Mesendoderm (in vitro differentiated cells): ENCODE data around the gene CELF5.
"Not testable (repeated sequence)": the region's sequence is repeated elsewhere in the genome, so short reads cannot be mapped to it uniquely, and the experiment has no call there.

Source experiments
- DNase-seq: peaks from one replicate; pipeline ENCODE4 v3.0.0; 2013
- H2AK5ac ChIP-seq: 2 replicates; pipeline ENCODE4 v1.6.1; 2013; ENCODE audit warnings: low read length, inconsistent platforms
- H2BK120ac ChIP-seq: 2 replicates; pipeline ENCODE4 v1.6.1; 2013; ENCODE audit warnings: low read depth, mild to moderate bottlenecking, low read length, moderate library complexity, mixed read lengths
- H2BK15ac ChIP-seq: replicated peaks from 2 replicates; pipeline ENCODE4 v1.6.1; 2013; ENCODE audit warnings: low read depth, mild to moderate bottlenecking, moderate library complexity
- H2BK5ac ChIP-seq: 2 replicates; pipeline ENCODE4 v1.6.1; 2013; ENCODE audit warnings: low read length, inconsistent platforms
- H3K18ac ChIP-seq: 2 replicates; pipeline ENCODE4 v1.6.1; 2013; ENCODE audit warnings: mild to moderate bottlenecking, low read length, mixed read lengths
- H3K23ac ChIP-seq: one replicate; pipeline ENCODE4 v1.6.1; 2013; ENCODE audit warnings: low read length
- H3K27ac ChIP-seq: 2 replicates; pipeline ENCODE4 v1.5.1; 2013; ENCODE audit warnings: low read depth, mild to moderate bottlenecking, inconsistent platforms, low read length, moderate library complexity
- H3K27me3 ChIP-seq: 2 replicates; pipeline ENCODE4 v1.6.1; 2013; ENCODE audit warnings: low read length, control low read depth, mild to moderate bottlenecking, inconsistent platforms; ENCODE audit not compliant: insufficient read depth, poor library complexity
- H3K36me3 ChIP-seq: 2 replicates; pipeline ENCODE4 v1.6.1; 2013; ENCODE audit warnings: low read length, inconsistent platforms; ENCODE audit not compliant: control insufficient read depth, insufficient read depth
- H3K4ac ChIP-seq: one replicate; pipeline ENCODE4 v1.6.1; 2013; ENCODE audit warnings: low read depth, mild to moderate bottlenecking, low read length, moderate library complexity
- H3K4me1 ChIP-seq: 2 replicates; pipeline ENCODE4 v1.6.1; 2013; ENCODE audit warnings: low read depth, low read length, inconsistent platforms; ENCODE audit not compliant: control insufficient read depth
- H3K4me2 ChIP-seq: 2 replicates; pipeline ENCODE4 v1.6.1; 2013; ENCODE audit warnings: low read length
- H3K4me3 ChIP-seq: 2 replicates; pipeline ENCODE4 v1.5.1; 2013; ENCODE audit warnings: mild to moderate bottlenecking, low read length
- H3K56ac ChIP-seq: one replicate; pipeline ENCODE4 v1.6.1; 2013; ENCODE audit warnings: low read length
- H3K79me1 ChIP-seq: 2 replicates; pipeline ENCODE4 v1.6.1; 2013; ENCODE audit warnings: low read length, inconsistent platforms
- H3K79me2 ChIP-seq: 2 replicates; pipeline ENCODE4 v1.6.1; 2013; ENCODE audit warnings: mild to moderate bottlenecking, low read length; ENCODE audit not compliant: control insufficient read depth, insufficient read depth
- H3K9ac ChIP-seq: 2 replicates; pipeline ENCODE4 v1.6.1; 2013; ENCODE audit warnings: low read length, inconsistent platforms
- H4K5ac ChIP-seq: one replicate; pipeline ENCODE4 v1.6.1; 2013; ENCODE audit warnings: low read length
- H4K8ac ChIP-seq: one replicate; pipeline ENCODE4 v1.6.1; 2013; ENCODE audit warnings: low read depth, mild to moderate bottlenecking, control low read depth, low read length, moderate library complexity
- WGBS: extraction: QIAGEN DNeasy Blood & Tissue Kit; methylation state at CpG from one replicate; pipeline ENCODE4 v1.1.7; 2013; ENCODE audit warnings: low lambda C conversion rate, missing lambda C conversion rate; ENCODE audit not compliant: insufficient coverage; ENCODE audit errors: extremely low coverage; 5-methylcytosine and 5-hydroxymethylcytosine counted together

Gene CELF5

GRCh38 chr19:3288437-3288836, 64.0 kb downstream of the CELF5 start:
- not testable (repeated sequence) for H3K56ac ChIP-seq, H3K79me1 ChIP-seq, H3K79me2 ChIP-seq, H3K18ac ChIP-seq, H3K27me3 ChIP-seq, H3K4me3 ChIP-seq, H3K27ac ChIP-seq, H3K4ac ChIP-seq, H3K4me2 ChIP-seq, H3K23ac ChIP-seq, DNase-seq, H2BK15ac ChIP-seq, H3K9ac ChIP-seq, H4K5ac ChIP-seq, H2BK5ac ChIP-seq, H3K36me3 ChIP-seq, H2AK5ac ChIP-seq, H2BK120ac ChIP-seq, H3K4me1 ChIP-seq, H4K8ac ChIP-seq
- WGBS, result no CpG with 5 or more reads among the region's 5 CpGs

- Histone ChIP-seq H4K8ac (no peak overlapping the region), H3K23ac (no peak overlapping the region), H3K27ac (no peak overlapping the region), H3K4ac (no peak overlapping the region), H3K18ac (no peak overlapping the region), H3K56ac (no peak overlapping the region), H2AK5ac (no peak overlapping the region), H3K4me1 (no peaks in the 10 kb centered on the region), H3K4me2 (no peak overlapping the region), H2BK120ac (no peak overlapping the region), H3K4me3 (no peak overlapping the region), H2BK5ac (no peak overlapping the region), H3K27me3 (no peaks in the 10 kb centered on the region), H3K9ac (no peak overlapping the region), H3K79me1 (no peaks in the 10 kb centered on the region), H3K79me2 (no peaks in the 10 kb centered on the region), H4K5ac (no peak overlapping the region), H2BK15ac (no peak overlapping the region), H3K36me3 (no peaks in the 10 kb centered on the region)
- WGBS, result no CpG with 5 or more reads among the region's 23 CpGs
- no peak for DNase-seq
These were observed 65.6 kb downstream of the CELF5 start for GRCh38 chr19:3289971-3290569.

GRCh38 chr19:3290858-3291257, 66.4 kb downstream of the CELF5 start:
- not testable (repeated sequence) for H3K23ac ChIP-seq, H3K4me3 ChIP-seq, H3K18ac ChIP-seq, H3K27ac ChIP-seq, H3K56ac ChIP-seq, H2AK5ac ChIP-seq, H3K79me2 ChIP-seq, H3K36me3 ChIP-seq, H3K4me2 ChIP-seq, H3K79me1 ChIP-seq, H3K4ac ChIP-seq, DNase-seq, H2BK15ac ChIP-seq, H3K4me1 ChIP-seq, H2BK120ac ChIP-seq, H2BK5ac ChIP-seq, H4K8ac ChIP-seq, H3K9ac ChIP-seq, H3K27me3 ChIP-seq, H4K5ac ChIP-seq
- no CpG with 5 or more reads among the region's 6 CpGs for WGBS

- no peak overlapping the region for H2BK120ac ChIP-seq
- no peak overlapping the region for H3K23ac ChIP-seq
- H2AK5ac ChIP-seq, result no peak overlapping the region
- H2BK15ac ChIP-seq, result no peak overlapping the region
- DNase-seq, result no peak
- H3K4ac ChIP-seq, result no peak overlapping the region
- H2BK5ac ChIP-seq, result no peak overlapping the region
- no peak overlapping the region for H4K5ac ChIP-seq
- no peaks in the 10 kb centered on the region for H3K27me3 ChIP-seq
- H3K79me2 ChIP-seq, result no peaks in the 10 kb centered on the region
- no peaks in the 10 kb centered on the region for H3K79me1 ChIP-seq
- H3K18ac ChIP-seq, result no peak overlapping the region
- H3K27ac ChIP-seq, result no peak overlapping the region
- no peaks in the 10 kb centered on the region for H3K4me1 ChIP-seq
- H3K36me3 ChIP-seq, result no peaks in the 10 kb centered on the region
- no peak overlapping the region for H3K56ac ChIP-seq
- WGBS, result no CpG with 5 or more reads among the region's 5 CpGs
- no peak overlapping the region for H4K8ac ChIP-seq
- H3K4me3 ChIP-seq, result no peak overlapping the region
- no peak overlapping the region for H3K9ac ChIP-seq
- no peak overlapping the region for H3K4me2 ChIP-seq
These were observed 67.2 kb downstream of the CELF5 start for GRCh38 chr19:3291644-3292043.

GRCh38 chr19:3292958-3293529, 68.6 kb downstream of the CELF5 start:
- no peak overlapping the region for H3K56ac ChIP-seq
- H3K18ac ChIP-seq, result no peak overlapping the region
- no peak overlapping the region for H2AK5ac ChIP-seq
- no peak overlapping the region for H2BK15ac ChIP-seq
- no peak overlapping the region for H3K4me3 ChIP-seq
- H2BK5ac ChIP-seq, result no peak overlapping the region
- no peak overlapping the region for H4K5ac ChIP-seq
- no peak overlapping the region for H3K27ac ChIP-seq
- H3K4me1 ChIP-seq, result no peaks in the 10 kb centered on the region
- H3K27me3 ChIP-seq, result no peaks in the 10 kb centered on the region
- no peaks in the 10 kb centered on the region for H3K79me1 ChIP-seq
- H4K8ac ChIP-seq, result no peak overlapping the region
- H3K36me3 ChIP-seq, result no peaks in the 10 kb centered on the region
- H3K79me2 ChIP-seq, result no peaks in the 10 kb centered on the region
- H3K4ac ChIP-seq, result no peak overlapping the region
- no peak overlapping the region for H3K9ac ChIP-seq
- no peak overlapping the region for H3K23ac ChIP-seq
- H3K4me2 ChIP-seq, result no peak overlapping the region
- no peak for DNase-seq
- no peak overlapping the region for H2BK120ac ChIP-seq
- no CpG with 5 or more reads among the region's 23 CpGs for WGBS

DNA sequence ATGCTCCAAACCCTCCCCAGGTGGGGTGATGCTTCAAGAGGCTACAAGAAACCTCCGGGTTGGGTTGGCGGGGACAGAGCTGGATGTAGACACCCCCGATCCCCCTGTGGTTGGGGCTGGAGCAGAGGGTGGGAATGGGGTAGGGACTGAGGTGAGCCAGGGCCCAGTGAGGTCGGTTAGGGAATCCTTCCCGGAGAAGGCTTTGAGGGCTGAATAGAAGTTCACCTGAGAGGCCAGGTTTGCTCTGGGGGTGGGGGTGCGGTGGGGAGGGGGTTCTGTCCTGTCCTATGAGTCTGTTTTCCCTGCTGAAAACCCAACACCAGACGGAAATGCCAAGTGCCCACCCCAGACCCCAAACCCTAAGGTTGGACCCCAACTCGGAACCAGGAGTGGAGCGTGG, 69.1 kb downstream of the CELF5 start:
- no peaks in the 10 kb centered on the region for H3K79me1 ChIP-seq
- H3K4ac ChIP-seq, result no peak overlapping the region
- no peak overlapping the region for H3K4me2 ChIP-seq
- no peak overlapping the region for H4K5ac ChIP-seq
- no peak overlapping the region for H2BK15ac ChIP-seq
- DNase-seq, result no peak
- H3K27ac ChIP-seq, result no peak overlapping the region
- H3K79me2 ChIP-seq, result no peaks in the 10 kb centered on the region
- H2BK120ac ChIP-seq, result no peak overlapping the region
- H3K23ac ChIP-seq, result no peak overlapping the region
- H4K8ac ChIP-seq, result no peak overlapping the region
- H2AK5ac ChIP-seq, result no peak overlapping the region
- WGBS, result no CpG with 5 or more reads among the region's 9 CpGs
- no peak overlapping the region for H3K9ac ChIP-seq
- no peak overlapping the region for H3K18ac ChIP-seq
- no peaks in the 10 kb centered on the region for H3K4me1 ChIP-seq
- no peak overlapping the region for H2BK5ac ChIP-seq
- no peaks in the 10 kb centered on the region for H3K27me3 ChIP-seq
- no peak overlapping the region for H3K56ac ChIP-seq
- H3K4me3 ChIP-seq, result no peak overlapping the region
- no peaks in the 10 kb centered on the region for H3K36me3 ChIP-seq
